Suppressor macrophage treated with lipopolysaccharide for 4 hours (primary cell): ENCODE results near the gene SDCBP2.
"Not testable (repeated sequence)": the region's sequence is repeated elsewhere in the genome, so short reads cannot be mapped to it uniquely, and the experiment has no call there.

Experiments used
- DNase-seq: peaks from one replicate; pipeline ENCODE4 v3.0.0-alpha.2; 2020

SDCBP2 gene

GRCh38 chr20:1357921-1358671 lies 29.2 kb upstream of the SDCBP2 start:
- no peak for DNase-seq

- no peak for DNase-seq
Measured at GRCh38 chr20:1353956-1354355, 25.0 kb upstream of the SDCBP2 start.

GRCh38 chr20:1346315-1346969 lies 17.5 kb upstream of the SDCBP2 start:
- no peak for DNase-seq

GRCh38 chr20:1345756-1346093 lies 16.8 kb upstream of the SDCBP2 start:
- no peak for DNase-seq

GRCh38 chr20:1345030-1345755 lies 16.3 kb upstream of the SDCBP2 start:
- DNase-seq = no peak

- DNase-seq = not testable (repeated sequence)
Measured at GRCh38 chr20:1343446-1344124, 14.6 kb upstream of the SDCBP2 start.

- DNase-seq = no peak
Measured at GRCh38 chr20:1341561-1342265, 12.8 kb upstream of the SDCBP2 start.

- DNase-seq = no peak
Measured at GRCh38 chr20:1338801-1339200, 9.9 kb upstream of the SDCBP2 start.

- no peak for DNase-seq
Measured at GRCh38 chr20:1338096-1338495, 9.2 kb upstream of the SDCBP2 start.

- DNase-seq = no peak
Measured at GRCh38 chr20:1337441-1337840, 8.5 kb upstream of the SDCBP2 start.

- no peak for DNase-seq
Measured at GRCh38 chr20:1336699-1337367, 7.9 kb upstream of the SDCBP2 start.

GRCh38 chr20:1335961-1336698 lies 7.2 kb upstream of the SDCBP2 start:
- DNase-seq = no peak

GRCh38 chr20:1334761-1335160 lies 5.8 kb upstream of the SDCBP2 start:
- DNase-seq = no peak

GRCh38 chr20:1334370-1334731 lies 5.4 kb upstream of the SDCBP2 start:
- no peak for DNase-seq

- DNase-seq = no peak
Measured at GRCh38 chr20:1333462-1334369, 4.8 kb upstream of the SDCBP2 start.

GRCh38 chr20:1332749-1333300 lies 3.9 kb upstream of the SDCBP2 start:
- DNase-seq = peak; percentile 15

- DNase-seq = no peak
Measured at GRCh38 chr20:1331801-1332453, 3.0 kb upstream of the SDCBP2 start.

- DNase-seq = no peak
Measured at GRCh38 chr20:1331101-1331500, 2.2 kb upstream of the SDCBP2 start.

GRCh38 chr20:1330075-1330830 lies 1.3 kb upstream of the SDCBP2 start:
- DNase-seq = no peak
